HepG2 (cell line): Measurements from ENCODE around the gene SPHK2. TPM values are rescaled to one million over a fixed set of nuclear protein-coding genes. Genes with fewer than 3 reads are reported as not detected.

Experiments
- FOXJ3 ChIP-seq: sonication (generic); formaldehyde crosslinking; IDR thresholded peaks from 2 replicates; pipeline ENCODE4 v1.4.0; 2020; ENCODE audit warnings: missing genetic modification reagents, mild to moderate bottlenecking, borderline replicate concordance
- FOXP4 ChIP-seq: sonication (generic); formaldehyde crosslinking; IDR thresholded peaks from 2 replicates; pipeline ENCODE4 v1.4.0; 2020; ENCODE audit warnings: missing genetic modification reagents
- HMGXB4 ChIP-seq, 2 experiments: sonication (generic) in 1 of 2; formaldehyde crosslinking in 1 of 2; IDR thresholded peaks; 2 replicates each; pipeline versions ENCODE4 v1.4.0 to v1.6.1; 2018 to 2020; ENCODE audit warnings: missing genetic modification reagents in 2 of 2, borderline replicate concordance in 1 of 2, low read depth in 1 of 2, mild to moderate bottlenecking in 1 of 2, missing biosample characterization in 1 of 2
- KLF15 ChIP-seq: sonication (generic); formaldehyde crosslinking; IDR thresholded peaks from 2 replicates; pipeline ENCODE4 v1.8.1; 2023; ENCODE audit warnings: borderline replicate concordance, mild to moderate bottlenecking, inconsistent platforms, missing genetic modification reagents, mixed read lengths
- MAFF ChIP-seq: IDR thresholded peaks from 2 replicates; pipeline ENCODE4 v1.6.1; 2011; ENCODE audit warnings: low read depth, low read length, improper control_type of control experiment
- MBD4 ChIP-seq: IDR thresholded peaks from 2 replicates; pipeline ENCODE4 v1.6.1; 2012; ENCODE audit warnings: low read length, inconsistent platforms, borderline replicate concordance
- RCOR2 ChIP-seq: IDR thresholded peaks from 2 replicates; pipeline ENCODE4 v1.6.1; 2016; ENCODE audit warnings: missing biosample characterization, missing genetic modification reagents
- RFXAP ChIP-seq: sonication (generic); formaldehyde crosslinking; IDR thresholded peaks from 2 replicates; pipeline ENCODE4 v1.4.0; 2020; ENCODE audit warnings: missing genetic modification reagents, borderline replicate concordance
- RNF2 ChIP-seq: fragments of 450-650 bp; conservative IDR thresholded peaks from 2 replicates; pipeline ENCODE4 v1.6.1; 2016; ENCODE audit warnings: low read depth
- SIX1 ChIP-seq: sonication (generic); formaldehyde crosslinking; IDR thresholded peaks from 2 replicates; pipeline ENCODE4 v1.4.0; 2020; ENCODE audit warnings: missing genetic modification reagents, borderline replicate concordance
- SNAPC2 ChIP-seq: sonication (generic); formaldehyde crosslinking; IDR thresholded peaks from 2 replicates; pipeline ENCODE4 v1.8.1; 2022; ENCODE audit warnings: mild to moderate bottlenecking, missing genetic modification reagents
- TCF7L2 ChIP-seq: IDR thresholded peaks from 2 replicates; pipeline ENCODE4 v1.6.1; 2011; ENCODE audit warnings: mild to moderate bottlenecking, low read depth, low read length, moderate library complexity
- WIZ ChIP-seq: sonication (generic); formaldehyde crosslinking; IDR thresholded peaks from 2 replicates; pipeline ENCODE4 v1.5.1; 2020; ENCODE audit warnings: mild to moderate bottlenecking, missing genetic modification reagents
- ZBTB38 ChIP-seq: sonication (generic); formaldehyde crosslinking; IDR thresholded peaks from 2 replicates; pipeline ENCODE4 v1.5.1; 2020; ENCODE audit warnings: mild to moderate bottlenecking, missing genetic modification reagents
- ZBTB42 ChIP-seq: sonication (generic); formaldehyde crosslinking; IDR thresholded peaks from 2 replicates; pipeline ENCODE4 v1.5.0; 2020; ENCODE audit warnings: mild to moderate bottlenecking, missing genetic modification reagents
- ZKSCAN1 ChIP-seq: fragments of 150-350 bp; IDR thresholded peaks from 2 replicates; pipeline ENCODE4 v1.6.1; 2014; ENCODE audit warnings: low read length
- ZMAT5 ChIP-seq: sonication (generic); formaldehyde crosslinking; IDR thresholded peaks from 2 replicates; pipeline ENCODE4 v1.5.0; 2020; ENCODE audit warnings: mild to moderate bottlenecking, low read depth, missing genetic modification reagents, borderline replicate concordance
- ZMYM2 ChIP-seq: sonication (generic); formaldehyde crosslinking; IDR thresholded peaks from 2 replicates; pipeline ENCODE4 v1.8.0; 2022; ENCODE audit warnings: mild to moderate bottlenecking, missing genetic modification reagents
- ZNF121 ChIP-seq: sonication (generic); formaldehyde crosslinking; IDR thresholded peaks from 2 replicates; pipeline ENCODE4 v1.5.0; 2020; ENCODE audit warnings: mild to moderate bottlenecking, missing genetic modification reagents
- ZNF124 ChIP-seq: sonication (generic); formaldehyde crosslinking; IDR thresholded peaks from 2 replicates; pipeline ENCODE4 v1.4.0; 2020; ENCODE audit warnings: missing genetic modification reagents
- ZNF563 ChIP-seq: sonication (generic); formaldehyde crosslinking; IDR thresholded peaks from 2 replicates; pipeline ENCODE4 v1.8.0; 2022; ENCODE audit warnings: mild to moderate bottlenecking, moderate library complexity, missing genetic modification reagents
- ZNF614 ChIP-seq: IDR thresholded peaks from 2 replicates; pipeline ENCODE4 v1.6.1; 2018; ENCODE audit warnings: missing biosample characterization, missing genetic modification reagents, inconsistent platforms, borderline replicate concordance
- ZNF800 ChIP-seq: sonication (generic); formaldehyde crosslinking; IDR thresholded peaks from 2 replicates; pipeline ENCODE4 v1.4.0; 2020; ENCODE audit warnings: missing genetic modification reagents
- ZZZ3 ChIP-seq: sonication (generic); formaldehyde crosslinking; IDR thresholded peaks from 2 replicates; pipeline ENCODE4 v1.4.0; 2020; ENCODE audit warnings: missing genetic modification reagents, mild to moderate bottlenecking, borderline replicate concordance
- polyA plus RNA-seq, 8 experiments: library from polyadenylated mRNA; depleted of rRNA in 3 of 8; stranded (reverse) in 7 of 8; unstranded in 1 of 8; fragments of >200 nt; fragmentation: Illumina TruSeq in 4 of 8; extraction: Trizol in 4 of 8; gene quantifications; 2 replicates each; pipeline versions ENCODE4 v1.2.1 to v1.2.3, GENCODE V29; 2011 to 2016; ENCODE audit warnings: low read depth in 4 of 8, missing spikeins in 1 of 8, mixed read lengths in 1 of 8; ENCODE audit not compliant: insufficient read depth in 1 of 8
- total RNA-seq, 5 experiments: library from RNA; depleted of rRNA; stranded (reverse); fragments of >200 nt; fragmentation: Illumina TruSeq; extraction: Trizol; gene quantifications; 2 replicates each; pipeline ENCODE4 v1.2.3, GENCODE V29; 2016; ENCODE audit warnings: low read depth in 1 of 5

Gene SPHK2
- total and polyA plus RNA-seq, 2 of the 13 experiments (the other 11 are each of a cell fraction or from before 2014, with no cell fraction given) = 2.9 to 14.4 TPM

- TF ChIP-seq HMGXB4 (CRISPR knock-in tag; IDR thresholded peaks at IDR 0.05; ENCODE audit: borderline replicate concordance in 1 of 2, low read depth in 1 of 2) (peak in 1 of 2 experiments; percentile 25; a peak in 1 of 4 replicates), WIZ (no peak), ZNF124 (0 out of 2 replicates have a peak, but pooled peaks have one; percentile 16), RCOR2 (no peak), TCF7L2 (no peak), RNF2 (no peak), ZBTB38 (CRISPR knock-in tag) (no peak), FOXP4 (peak; percentile 68), ZNF800 (0 out of 2 replicates have a peak, but pooled peaks have one; percentile 24), ZNF563 (CRISPR knock-in tag) (peak; percentile 79; the same call in 1 of the 2 replicates), SIX1 (CRISPR knock-in tag) (no peak), ZMAT5 (CRISPR knock-in tag) (no peak), ZNF614 (CRISPR knock-in tag) (no peak), MBD4 (no peak), ZMYM2 (peak; percentile 68; the same call in 1 of the 2 replicates), MAFF (no peak), ZNF121 (CRISPR knock-in tag) (no peak), ZBTB42 (no peak), ZKSCAN1 (no peak), FOXJ3 (no peak), RFXAP (CRISPR knock-in tag) (peak; percentile 45; the same call in 1 of the 2 replicates), ZZZ3 (CRISPR knock-in tag) (no peak), SNAPC2 (0 out of 2 replicates have a peak, but pooled peaks have one; percentile 30), KLF15 (CRISPR knock-in tag) (peak; percentile 45; the same call in 1 of the 2 replicates)
These were observed 15.3 kb downstream of the SPHK2 start (continued) for GRCh38 chr19:48634424-48635262.
